Measurements from ENCODE around the gene ZNF765. TPM values are rescaled to one million over a fixed set of nuclear protein-coding genes. Genes with fewer than 3 reads are reported as not detected.
"Not testable (repeated sequence)": the region's sequence is repeated elsewhere in the genome, so short reads cannot be mapped to it uniquely, and the experiment has no call there.

The ZNF765 gene
- total RNA-seq, 1 experiment from 2014 or later: 14.8 TPM

DNA sequence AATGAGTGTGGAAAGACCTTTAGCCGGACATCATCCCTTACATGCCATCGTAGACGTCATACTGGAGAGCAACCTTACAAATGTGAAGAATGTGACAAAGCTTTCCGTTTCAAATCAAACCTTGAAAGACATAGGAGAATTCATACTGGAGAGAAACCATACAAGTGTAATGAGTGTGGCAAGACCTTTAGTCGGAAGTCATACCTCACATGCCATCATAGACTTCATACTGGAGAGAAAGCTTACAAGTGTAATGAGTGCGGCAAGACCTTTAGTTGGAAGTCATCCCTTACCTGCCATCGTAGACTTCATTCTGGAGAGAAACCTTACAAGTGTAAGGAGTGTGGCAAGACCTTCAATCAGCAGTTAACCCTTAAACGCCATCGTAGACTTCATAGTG lies 60.9 kb downstream of the ZNF765 start:
- TF ChIP-seq, protein P1, sequence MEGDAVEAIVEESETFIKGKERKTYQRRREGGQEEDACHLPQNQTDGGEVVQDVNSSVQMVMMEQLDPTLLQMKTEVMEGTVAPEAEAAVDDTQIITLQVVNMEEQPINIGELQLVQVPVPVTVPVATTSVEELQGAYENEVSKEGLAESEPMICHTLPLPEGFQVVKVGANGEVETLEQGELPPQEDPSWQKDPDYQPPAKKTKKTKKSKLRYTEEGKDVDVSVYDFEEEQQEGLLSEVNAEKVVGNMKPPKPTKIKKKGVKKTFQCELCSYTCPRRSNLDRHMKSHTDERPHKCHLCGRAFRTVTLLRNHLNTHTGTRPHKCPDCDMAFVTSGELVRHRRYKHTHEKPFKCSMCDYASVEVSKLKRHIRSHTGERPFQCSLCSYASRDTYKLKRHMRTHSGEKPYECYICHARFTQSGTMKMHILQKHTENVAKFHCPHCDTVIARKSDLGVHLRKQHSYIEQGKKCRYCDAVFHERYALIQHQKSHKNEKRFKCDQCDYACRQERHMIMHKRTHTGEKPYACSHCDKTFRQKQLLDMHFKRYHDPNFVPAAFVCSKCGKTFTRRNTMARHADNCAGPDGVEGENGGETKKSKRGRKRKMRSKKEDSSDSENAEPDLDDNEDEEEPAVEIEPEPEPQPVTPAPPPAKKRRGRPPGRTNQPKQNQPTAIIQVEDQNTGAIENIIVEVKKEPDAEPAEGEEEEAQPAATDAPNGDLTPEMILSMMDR (IDR thresholded peaks at IDR 0.05; ENCODE audit: unreplicated experiment): no peak
- peaks cover 23% of the 10 kb centered on the region for H3K36me3 Mint-ChIP-seq (ENCODE audit: insufficient read depth, unreplicated experiment)

DNA sequence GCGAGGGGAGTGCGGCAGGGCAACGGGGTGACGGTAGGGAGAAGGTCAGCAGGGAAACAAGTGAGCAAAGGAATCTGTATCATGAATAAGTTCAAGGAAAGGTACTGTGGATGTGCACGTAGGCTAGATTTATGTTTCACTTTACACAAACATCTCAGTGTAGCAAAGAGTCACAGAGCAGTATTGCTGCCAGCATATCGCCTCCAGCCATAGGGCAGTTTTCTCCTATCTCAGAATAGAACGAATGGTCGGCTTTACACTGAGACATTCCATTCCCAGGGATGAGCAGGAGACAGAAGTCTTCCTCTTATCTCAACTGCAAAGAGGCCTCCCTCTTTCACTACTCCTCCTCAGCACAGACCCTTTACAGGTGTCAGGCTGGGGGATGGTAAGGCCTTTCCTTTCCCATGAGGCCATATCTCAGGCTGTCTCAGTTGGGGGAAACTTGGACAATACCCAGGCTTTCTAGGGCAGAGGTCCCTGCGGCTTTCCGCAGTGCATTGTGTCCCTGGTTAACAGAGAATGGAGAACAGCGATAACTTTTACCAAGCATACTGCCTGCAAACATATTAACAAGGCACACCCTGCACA lies 65.3 kb downstream of the ZNF765 start:
- H3K4me3 Mint-ChIP-seq (ENCODE audit: low read depth, unreplicated experiment); CTCF ChIA-PET; H3K36me3 Mint-ChIP-seq (ENCODE audit: insufficient read depth, unreplicated experiment); intact Hi-C loops (cut with micrococcal nuclease; ENCODE audit: unreplicated experiment); DNase-seq; H3K27ac Mint-ChIP-seq (ENCODE audit: unreplicated experiment); H3K4me1 Mint-ChIP-seq (ENCODE audit: low read depth, unreplicated experiment); H3K27me3 Mint-ChIP-seq (ENCODE audit: unreplicated experiment); BruUV-seq (replicated peaks): not testable (repeated sequence)
- H3K9me3 Mint-ChIP-seq (ENCODE audit: low read depth, unreplicated experiment): peaks cover 44% of the 10 kb centered on the region

More for the DNA sequence above, 60.9 kb downstream of the ZNF765 start:
- no peaks in the 10 kb centered on the region for H3K27me3 Mint-ChIP-seq (ENCODE audit: unreplicated experiment)
- peaks cover 39% of the 10 kb centered on the region for H3K9me3 Mint-ChIP-seq (ENCODE audit: low read depth, unreplicated experiment)
- no peak overlapping the region for H3K27ac Mint-ChIP-seq (ENCODE audit: unreplicated experiment)
- CTCF ChIA-PET: interaction anchor here (0.6 to 1.0 kb wide), 2 partner anchors 10 to 44 kb away, joined by 3 to 7 read pairs; no protein-coding TSS in a partner anchor
- H3K4me1 Mint-ChIP-seq (ENCODE audit: low read depth, unreplicated experiment): no peaks in the 10 kb centered on the region
- H3K4me3 Mint-ChIP-seq (ENCODE audit: low read depth, unreplicated experiment): no peak overlapping the region
- no peak for DNase-seq
- no TSS peak for BruUV-seq (replicated peaks)
- intact Hi-C loops (cut with micrococcal nuclease; ENCODE audit: unreplicated experiment): no loop called here

DNA sequence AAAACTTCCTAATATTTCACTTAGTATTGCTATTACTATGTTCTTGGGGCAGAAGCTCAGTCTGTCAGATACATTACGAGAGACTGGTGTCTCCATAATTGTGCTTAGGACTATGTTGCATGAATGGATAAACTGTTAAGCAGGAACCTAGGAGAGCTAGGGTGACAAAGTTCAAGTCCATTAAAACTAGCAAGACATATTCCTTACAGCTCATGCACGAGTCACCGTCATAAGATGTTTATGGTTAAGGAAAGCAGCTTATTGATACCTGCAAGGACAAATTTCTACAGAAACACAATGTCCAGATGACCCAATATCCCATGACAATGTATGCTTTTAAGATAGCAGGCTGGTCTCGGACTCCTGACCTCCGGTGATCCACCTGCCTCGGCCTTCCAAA lies 66.9 kb downstream of the ZNF765 start:
- no TSS peak for BruUV-seq (replicated peaks)
- peaks cover 29% of the 10 kb centered on the region for H3K9me3 Mint-ChIP-seq (ENCODE audit: low read depth, unreplicated experiment)
- DNase-seq: no peak
- no peaks in the 10 kb centered on the region for H3K4me1 Mint-ChIP-seq (ENCODE audit: low read depth, unreplicated experiment)
- no peak overlapping the region for H3K27ac Mint-ChIP-seq (ENCODE audit: unreplicated experiment)
- H3K27me3 Mint-ChIP-seq (ENCODE audit: unreplicated experiment): no peaks in the 10 kb centered on the region
- CTCF ChIA-PET: interaction anchor here (0.6 to 0.8 kb wide), 2 partner anchors 10 to 192 kb away, joined by 3 read pairs; no protein-coding TSS in a partner anchor
- TF ChIP-seq, protein P1 (IDR thresholded peaks at IDR 0.05; ENCODE audit: unreplicated experiment): no peak
- no peak overlapping the region for H3K4me3 Mint-ChIP-seq (ENCODE audit: low read depth, unreplicated experiment)
- H3K36me3 Mint-ChIP-seq (ENCODE audit: insufficient read depth, unreplicated experiment): peaks cover 3% of the 10 kb centered on the region
- intact Hi-C loops (cut with micrococcal nuclease; ENCODE audit: unreplicated experiment): no loop called here

DNA sequence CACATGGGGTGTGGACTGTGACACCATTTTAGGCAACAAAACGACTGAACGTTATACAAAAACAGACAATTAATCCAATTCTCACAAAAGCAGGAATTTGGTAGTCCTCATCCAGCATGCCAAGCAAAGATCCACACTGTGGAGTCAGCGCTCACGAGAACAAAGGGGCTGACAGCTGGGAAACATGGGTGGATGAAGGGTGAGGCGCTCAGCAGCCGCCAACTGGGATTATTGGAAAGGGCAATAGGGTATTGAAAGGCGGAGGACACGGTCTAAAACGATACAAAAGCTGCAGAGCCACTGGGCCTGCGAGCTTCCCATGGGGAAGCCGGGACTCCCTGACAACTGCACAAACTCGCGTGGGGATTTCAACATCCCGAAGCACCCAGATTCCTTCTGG lies 67.9 kb downstream of the ZNF765 start:
- CTCF ChIA-PET: no interaction called here
- DNase-seq: no peak
- no peaks in the 10 kb centered on the region for H3K36me3 Mint-ChIP-seq (ENCODE audit: insufficient read depth, unreplicated experiment)
- no TSS peak for BruUV-seq (replicated peaks)
- H3K9me3 Mint-ChIP-seq (ENCODE audit: low read depth, unreplicated experiment): peaks cover 25% of the 10 kb centered on the region
- no peaks in the 10 kb centered on the region for H3K4me1 Mint-ChIP-seq (ENCODE audit: low read depth, unreplicated experiment)
- TF ChIP-seq, protein P1 (IDR thresholded peaks at IDR 0.05; ENCODE audit: unreplicated experiment): no peak
- no peak overlapping the region for H3K4me3 Mint-ChIP-seq (ENCODE audit: low read depth, unreplicated experiment)
- no peak overlapping the region for H3K27ac Mint-ChIP-seq (ENCODE audit: unreplicated experiment)
- no peaks in the 10 kb centered on the region for H3K27me3 Mint-ChIP-seq (ENCODE audit: unreplicated experiment)
- intact Hi-C loops (cut with micrococcal nuclease; ENCODE audit: unreplicated experiment): no loop called here

DNA sequence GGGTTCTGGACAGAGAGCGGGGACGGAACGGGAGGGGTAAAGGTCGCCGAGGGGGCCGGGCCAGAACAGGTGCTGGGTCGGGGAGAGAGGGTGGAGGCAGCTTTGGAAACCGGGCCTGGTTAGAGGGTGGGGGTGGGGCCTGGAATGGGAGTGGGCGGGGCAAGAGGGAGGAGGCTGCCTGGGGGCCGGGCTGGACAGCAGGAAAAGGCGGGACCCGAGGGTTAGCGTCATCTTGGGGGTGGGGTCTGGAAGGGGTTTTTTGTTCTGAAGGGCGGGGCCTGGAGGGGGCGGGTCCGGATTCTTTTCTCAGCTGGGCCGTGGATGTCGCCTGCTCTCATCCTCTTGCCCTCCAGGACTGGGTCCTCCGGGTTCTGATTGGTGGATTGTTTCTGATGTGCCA lies 68.3 kb downstream of the ZNF765 start:
- no peak overlapping the region for H3K4me3 Mint-ChIP-seq (ENCODE audit: low read depth, unreplicated experiment)
- CTCF ChIA-PET: no interaction called here
- BruUV-seq (replicated peaks): no TSS peak
- intact Hi-C loops (cut with micrococcal nuclease; ENCODE audit: unreplicated experiment): no loop called here
- H3K27me3 Mint-ChIP-seq (ENCODE audit: unreplicated experiment): no peaks in the 10 kb centered on the region
- DNase-seq: no peak
- no peak overlapping the region for H3K27ac Mint-ChIP-seq (ENCODE audit: unreplicated experiment)
- H3K36me3 Mint-ChIP-seq (ENCODE audit: insufficient read depth, unreplicated experiment): no peaks in the 10 kb centered on the region
- TF ChIP-seq, protein P1 (IDR thresholded peaks at IDR 0.05; ENCODE audit: unreplicated experiment): no peak
- peaks cover 25% of the 10 kb centered on the region for H3K9me3 Mint-ChIP-seq (ENCODE audit: low read depth, unreplicated experiment)
- H3K4me1 Mint-ChIP-seq (ENCODE audit: low read depth, unreplicated experiment): no peaks in the 10 kb centered on the region

All from Calu3 (cell line).